Stimulated activated CD4-positive, alpha-beta T cell treated with anti-CD3 and anti-CD28 coated beads, Interleukin-15, amount 100 ng/mL, for 48 hours (primary cell): ENCODE measurements around the gene EPDR1.
"Not testable (repeated sequence)": the region's sequence is repeated elsewhere in the genome, so short reads cannot be mapped to it uniquely, and the experiment has no call there.

Experiments used
- DNase-seq, 2 donors: peaks; one replicate each; pipeline ENCODE4 v3.0.0-alpha.2; 2020; ENCODE audit warnings: low read depth in 2 of 2

The EPDR1 gene

DNA sequence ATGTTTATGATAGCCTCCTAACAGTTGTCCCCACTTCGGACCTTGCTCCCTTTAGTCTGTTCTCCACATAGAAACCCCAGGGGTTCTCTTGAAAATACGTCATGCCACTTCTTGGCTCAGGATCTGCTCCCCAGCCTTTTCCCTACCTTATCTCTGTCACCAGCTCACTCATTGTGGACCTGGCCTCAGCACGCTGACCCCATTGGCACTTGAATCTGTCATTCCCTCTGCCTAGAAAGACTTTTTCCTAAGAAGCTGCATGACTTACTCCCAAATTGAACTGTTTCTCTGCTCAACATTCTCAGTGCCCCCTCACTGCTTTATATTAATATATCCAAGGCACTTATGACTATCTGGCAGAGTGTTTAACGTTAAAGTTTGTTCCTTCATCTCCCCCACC lies 8.4 kb downstream of the EPDR1 start:
- no peak for DNase-seq

DNA sequence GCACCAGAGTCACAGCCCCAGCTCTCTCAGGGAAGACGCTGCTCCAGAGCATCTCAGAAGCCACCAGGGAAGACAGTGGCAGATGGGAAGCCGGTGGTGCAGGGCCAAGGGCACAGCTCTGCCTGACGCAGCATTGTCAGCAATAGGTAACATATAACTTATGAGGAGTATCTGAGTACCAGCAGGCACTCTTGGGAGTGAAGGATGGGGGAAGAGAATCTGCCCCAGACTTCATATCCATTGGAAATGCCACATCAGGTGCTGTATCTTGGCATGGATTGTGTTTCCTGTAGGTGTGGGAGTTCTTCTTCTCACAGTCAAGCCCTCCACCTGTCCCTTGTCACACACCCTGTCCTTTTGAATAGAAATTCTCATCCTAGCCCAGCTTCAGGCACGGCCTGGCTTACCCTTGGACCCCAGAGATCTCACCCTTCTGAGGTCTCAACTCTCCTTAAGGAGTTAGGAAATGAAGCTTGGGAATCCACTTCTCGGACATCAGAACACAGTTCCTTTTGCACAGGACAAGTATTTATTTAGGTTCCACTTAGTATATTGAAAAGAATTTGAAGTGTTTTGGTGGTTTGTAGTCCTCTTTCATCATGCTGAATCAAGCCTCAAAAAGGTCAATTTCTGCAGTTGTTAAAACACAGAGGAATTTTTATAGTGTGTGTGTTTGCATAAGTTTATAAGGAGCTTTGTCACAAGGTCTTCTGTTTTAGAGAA lies 9.9 kb downstream of the EPDR1 start:
- DNase-seq = no peak

DNA sequence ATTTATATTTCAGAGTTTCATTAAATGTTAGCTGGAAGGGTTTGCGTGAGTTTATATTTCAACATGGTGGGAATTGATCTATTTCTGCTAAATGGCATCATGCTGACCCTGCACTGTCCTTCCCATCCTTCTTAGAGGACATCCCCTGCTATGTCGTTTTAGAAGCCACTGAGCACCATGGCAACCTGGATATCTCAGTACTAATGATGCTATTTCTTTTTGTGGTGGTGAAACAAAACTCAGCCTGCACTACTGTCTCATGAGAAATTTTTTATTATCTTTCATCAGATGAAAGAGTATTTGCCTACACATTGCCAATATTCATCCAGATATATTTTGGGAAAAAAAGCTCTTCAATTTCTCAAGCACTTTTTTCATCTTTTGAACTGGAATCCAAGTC lies 12.1 kb downstream of the EPDR1 start:
- no peak for DNase-seq

DNA sequence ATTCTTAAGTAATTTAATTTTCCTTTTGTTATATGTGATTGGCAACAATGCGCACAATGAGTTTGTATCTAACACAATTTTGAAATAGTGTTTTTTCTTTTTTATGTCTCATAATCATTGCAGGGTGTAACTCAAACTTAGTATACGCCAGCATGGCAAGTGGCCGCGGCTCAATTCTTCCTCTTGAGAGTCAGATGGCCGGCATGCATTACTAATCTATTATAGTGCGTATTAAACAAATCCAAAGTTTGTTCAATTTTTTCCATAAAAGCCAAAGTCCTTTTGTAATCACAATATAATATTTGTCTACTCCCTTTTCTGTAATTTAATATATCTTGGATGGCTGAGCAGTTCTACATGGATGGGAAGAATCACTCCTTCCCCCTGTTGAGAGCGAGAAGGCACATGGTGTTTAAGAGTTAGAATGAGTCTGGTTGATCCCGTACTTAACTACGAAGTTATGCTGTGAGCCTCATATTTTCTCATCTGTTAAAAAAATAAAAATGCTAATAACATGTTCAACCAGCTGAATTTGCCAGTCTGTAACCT lies 12.7 kb downstream of the EPDR1 start:
- no peak for DNase-seq

DNA sequence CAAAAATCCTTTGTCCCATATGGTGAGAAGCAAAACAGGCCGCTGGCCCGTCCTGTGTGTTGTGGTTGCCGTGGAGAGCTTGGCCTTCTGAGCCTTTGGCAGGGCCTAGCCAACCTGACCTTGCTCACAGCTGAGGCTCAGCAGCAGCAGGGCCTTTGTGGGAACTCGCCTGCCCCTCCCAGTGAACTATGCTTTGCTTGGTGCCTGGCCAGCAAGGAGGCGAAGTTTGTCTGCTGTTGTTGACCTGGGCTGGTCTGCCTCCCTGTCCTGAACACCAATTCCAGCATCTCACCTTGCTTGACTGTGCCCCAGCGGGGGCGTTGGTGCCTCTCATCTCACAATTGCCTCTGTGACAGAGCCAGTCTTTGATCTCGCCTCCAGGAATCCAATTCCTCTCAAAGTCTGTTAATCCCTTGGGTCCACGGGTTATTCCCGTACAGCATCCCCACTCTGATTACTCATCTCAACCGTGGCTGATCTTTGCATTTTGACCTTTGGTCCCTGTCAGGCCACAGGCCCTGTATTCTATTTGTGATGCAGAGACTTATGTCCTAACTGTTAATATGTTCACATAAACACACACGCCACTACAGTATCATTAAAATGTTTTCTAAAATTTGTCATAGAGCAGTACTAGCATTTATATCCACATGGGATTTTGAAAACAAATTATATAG lies 22.6 kb downstream of the EPDR1 start:
- no peak for DNase-seq

DNA sequence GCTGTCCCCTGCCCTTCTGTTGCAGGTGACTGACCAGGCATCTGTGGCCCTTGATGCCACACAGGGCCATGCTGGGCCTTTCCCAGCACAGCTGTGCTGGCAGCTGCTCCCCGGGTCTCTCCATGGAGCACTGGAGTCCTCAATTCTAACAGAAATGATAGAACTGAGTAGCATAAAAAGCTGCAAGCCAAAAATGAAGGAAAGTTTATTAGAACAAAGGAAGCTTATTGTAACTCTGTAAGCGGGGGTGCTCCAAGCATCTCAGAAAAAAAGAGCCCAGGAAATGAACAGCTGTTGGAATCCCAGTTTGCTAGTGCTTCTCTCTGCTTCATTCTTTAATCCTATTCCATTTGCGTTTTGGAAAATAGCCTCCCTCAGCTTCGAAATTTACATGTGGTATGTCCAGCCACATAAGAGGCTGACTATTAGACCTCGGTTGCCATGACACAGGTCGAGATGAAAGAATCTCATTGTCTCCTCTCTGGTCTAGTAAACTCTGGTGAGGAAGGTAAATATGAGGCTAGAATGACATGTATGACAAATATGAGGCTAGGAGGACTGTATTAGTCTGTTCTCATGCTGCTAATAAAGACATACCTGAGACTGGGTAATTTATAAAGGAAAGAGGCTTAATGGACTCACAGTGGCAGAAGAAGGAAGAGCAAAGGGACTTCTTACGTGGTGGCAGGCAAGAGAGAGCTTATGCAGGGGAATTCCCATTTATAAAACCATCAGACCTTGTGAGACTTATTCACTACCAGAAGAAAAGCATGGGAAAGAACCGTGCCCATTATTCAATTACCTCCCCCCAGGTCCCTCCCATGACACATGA lies 23.7 kb downstream of the EPDR1 start:
- DNase-seq = no peak

DNA sequence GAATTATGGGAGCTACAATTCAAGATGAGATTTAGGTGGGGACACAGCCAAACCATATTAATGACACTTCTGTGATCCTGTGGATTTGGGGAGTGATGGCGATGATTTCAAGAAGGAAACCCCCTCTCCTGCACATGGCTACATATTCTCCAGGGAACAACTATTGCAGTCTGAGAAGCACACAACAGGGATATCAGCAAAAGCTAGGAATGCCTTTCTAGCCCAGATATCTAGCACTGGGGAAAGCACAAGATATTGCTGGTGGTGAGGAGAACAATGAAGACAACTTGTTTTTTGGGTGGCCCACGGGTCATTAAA lies 24.3 kb downstream of the EPDR1 start:
- DNase-seq = no peak

DNA sequence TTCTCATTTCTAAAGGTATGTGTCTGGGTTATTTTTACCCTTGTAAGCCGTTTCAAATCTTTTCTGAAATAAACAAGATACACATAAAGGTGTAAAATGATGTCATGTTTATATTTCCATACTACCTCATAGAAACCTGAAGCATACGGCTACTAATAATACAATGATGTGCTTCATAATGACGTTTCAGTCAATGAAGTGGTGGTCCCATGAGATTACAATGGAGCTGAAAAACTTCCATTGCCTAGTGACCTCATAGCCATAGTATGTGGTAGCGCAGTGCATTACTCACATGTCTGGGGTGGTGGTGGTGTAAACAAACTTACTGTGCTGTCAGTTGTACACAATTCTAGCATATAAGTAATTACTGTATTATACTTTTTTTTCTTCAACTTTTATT lies 24.9 kb downstream of the EPDR1 start:
- no peak for DNase-seq

DNA sequence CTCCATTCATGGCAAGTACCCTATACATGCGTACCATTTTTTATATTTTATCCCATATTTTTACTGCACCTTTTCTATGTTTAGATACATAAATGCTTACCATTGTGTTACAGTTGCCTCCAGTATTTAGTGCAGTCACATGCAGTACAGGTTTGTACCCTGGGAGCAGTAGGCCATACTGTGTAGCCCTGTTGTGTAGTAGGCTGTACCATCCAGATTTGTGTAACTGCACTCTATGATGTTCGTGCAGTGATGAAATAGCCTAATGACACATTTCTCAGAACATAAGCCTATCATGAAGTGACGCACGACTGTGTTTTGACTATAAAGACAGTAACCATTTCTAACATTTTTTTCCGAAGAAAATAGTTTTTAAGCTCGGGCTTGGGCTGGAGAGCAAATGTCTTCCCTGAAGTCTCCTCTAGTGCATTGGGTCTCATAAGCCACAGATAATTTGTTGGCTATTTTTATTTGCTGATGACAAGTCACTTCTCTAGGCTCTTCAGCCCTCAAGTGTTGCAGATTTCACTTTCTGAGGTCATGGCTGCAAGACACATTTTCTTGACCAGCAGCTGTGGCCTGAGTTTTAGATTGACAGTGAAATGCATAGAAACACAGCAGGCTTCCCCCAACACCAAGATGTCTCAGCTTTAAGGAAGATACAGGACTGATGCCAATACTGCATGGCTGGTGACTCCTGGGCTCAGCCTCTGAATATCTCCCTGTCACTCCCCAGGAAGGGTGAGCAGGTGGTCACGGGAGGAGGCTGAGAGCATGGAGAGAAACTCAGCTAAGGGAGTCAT lies 26.9 kb downstream of the EPDR1 start:
- DNase-seq = no peak

DNA sequence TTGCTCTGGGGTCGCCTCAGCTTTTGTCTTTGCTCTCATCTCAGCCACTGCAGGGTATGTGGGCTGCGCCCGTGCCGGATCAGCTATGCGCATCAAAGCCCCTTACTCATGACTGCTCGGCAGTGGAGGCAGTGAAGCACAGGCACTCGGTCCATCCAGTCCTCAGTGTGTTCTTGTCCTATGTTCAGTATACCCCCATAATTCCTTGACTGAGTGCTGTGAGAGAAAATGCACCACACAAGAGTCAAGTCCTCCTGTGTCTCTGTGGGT lies 27.4 kb downstream of the EPDR1 start:
- no peak for DNase-seq

DNA sequence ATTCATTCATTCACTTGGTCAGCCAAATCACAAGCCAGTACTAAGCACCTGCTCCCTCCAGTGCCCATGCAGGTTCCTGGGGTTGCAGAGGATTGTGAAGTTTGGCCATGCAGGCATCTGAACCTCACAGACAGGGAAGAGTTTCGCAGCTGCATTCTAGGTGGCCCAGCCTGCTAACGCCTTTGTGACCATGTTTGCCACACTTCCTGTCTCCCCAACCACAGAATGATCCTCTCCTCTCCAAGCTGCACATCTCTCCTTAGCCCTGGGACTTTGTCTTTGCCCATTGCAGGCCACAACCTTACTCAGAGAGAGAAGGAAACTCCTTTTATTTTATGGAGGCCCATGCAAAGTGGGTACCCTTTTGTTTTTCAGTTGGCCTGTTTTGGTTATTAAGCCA lies 31.8 kb downstream of the EPDR1 start:
- DNase-seq = no peak

DNA sequence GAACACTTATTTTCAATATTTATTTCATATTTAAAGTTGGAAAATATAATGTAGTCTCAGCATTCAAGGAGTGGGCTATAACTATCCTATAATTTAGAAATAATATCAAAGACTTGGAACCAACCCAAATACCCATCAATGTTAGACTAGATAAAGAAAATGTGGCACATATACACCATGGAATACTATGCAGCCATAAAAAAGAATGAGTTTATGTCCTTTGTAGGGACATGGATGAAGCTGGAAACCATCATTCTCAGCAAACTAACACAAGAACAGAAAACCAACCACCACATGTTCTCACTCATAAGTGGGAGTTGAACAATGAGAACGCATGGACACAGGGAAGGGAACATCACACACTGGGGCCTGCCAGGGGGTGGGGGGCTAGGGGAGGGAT lies 33.8 kb downstream of the EPDR1 start:
- not testable (repeated sequence) for DNase-seq

DNA sequence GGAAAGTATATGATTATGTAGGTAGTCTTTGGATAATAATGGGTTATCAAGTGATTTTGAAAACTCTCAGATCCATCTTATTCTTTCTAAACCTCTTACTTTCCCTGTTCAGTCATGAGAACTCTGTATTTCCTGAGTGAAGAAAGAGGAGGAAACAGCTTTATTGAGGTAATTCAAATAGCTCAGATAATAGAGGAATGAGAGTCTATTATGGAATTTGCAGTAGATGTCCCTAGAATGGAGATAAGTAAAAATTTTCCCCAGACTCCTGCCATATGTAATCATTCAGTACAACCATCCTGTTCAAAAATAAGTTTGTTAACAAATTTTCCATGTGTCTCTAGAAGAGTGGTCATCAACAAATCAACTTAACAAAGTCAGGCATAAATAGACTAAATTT lies 36.4 kb downstream of the EPDR1 start:
- no peak for DNase-seq

DNA sequence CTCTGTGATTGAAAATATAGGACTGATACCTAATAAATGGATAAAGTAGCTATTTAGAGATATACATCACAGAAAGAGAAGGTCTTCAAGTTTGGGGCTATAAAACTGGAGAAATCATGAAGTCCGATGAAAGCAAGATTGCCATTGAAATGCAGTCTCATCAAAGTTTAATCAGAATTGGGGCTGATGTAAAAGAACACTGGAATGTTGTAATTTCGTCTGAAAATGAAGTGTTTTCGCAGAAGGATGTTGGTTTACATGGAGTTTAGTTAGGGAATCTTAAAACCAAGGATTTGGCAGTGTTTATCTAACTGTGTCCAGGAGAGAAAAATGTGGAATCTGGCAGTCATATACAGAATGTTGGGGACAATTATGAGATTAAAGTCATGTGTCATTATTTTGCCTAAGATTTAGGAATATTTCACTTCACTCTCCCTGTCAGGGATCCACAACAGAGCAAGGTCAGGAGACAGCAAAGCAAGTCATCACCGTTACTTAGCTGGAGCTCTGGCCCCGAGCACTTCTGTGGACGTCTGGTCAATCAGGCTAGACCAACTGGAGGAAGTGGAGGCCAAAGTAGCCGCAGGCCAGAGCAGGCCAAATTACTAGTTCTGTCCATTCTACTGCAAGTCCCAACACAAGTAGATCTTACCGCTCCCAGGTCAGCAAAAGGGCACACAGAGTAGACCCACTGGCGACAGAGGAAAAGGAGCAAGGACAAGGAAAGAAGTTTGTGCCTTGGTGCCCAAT lies 37.0 kb downstream of the EPDR1 start:
- DNase-seq = no peak

DNA sequence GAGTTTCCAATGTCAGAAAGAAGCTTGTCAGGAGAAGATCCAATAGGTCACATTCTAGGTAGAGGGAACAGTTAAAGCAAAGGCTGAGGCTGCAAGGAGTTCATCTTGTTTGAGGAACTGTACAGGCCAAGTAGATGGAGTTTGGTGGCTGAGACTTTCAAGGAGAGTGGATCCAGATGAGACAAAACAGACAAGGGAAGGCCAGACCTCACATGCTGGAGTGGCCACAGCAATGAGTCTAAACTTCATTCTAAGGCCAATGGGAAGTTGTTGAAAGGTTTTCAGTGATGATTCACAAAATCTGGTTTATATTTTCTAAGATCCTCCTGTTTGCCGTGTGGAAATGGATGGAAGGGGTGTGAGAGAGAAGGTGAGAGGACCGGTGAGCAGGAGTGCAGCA lies 40.0 kb downstream of the EPDR1 start:
- DNase-seq = no peak

DNA sequence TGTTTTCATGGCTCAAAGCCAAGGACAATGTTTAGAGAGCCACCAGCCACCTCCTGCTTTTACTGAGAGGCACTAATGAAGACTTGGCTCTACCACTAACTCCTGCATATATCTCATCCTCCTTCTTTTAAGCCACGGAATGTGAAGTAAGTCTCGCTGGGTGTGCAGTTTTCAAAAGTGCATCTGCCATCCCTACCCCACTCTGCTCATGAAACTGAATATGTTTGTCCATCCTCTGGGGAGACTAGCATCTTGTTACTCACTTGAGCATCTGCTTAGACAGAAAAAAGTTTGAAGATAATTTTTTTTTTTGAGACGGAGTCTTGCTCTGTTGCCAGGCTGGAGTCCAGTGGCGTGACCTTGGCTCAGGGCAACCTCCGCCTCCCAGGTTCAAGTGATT lies 40.8 kb downstream of the EPDR1 start:
- no peak for DNase-seq

DNA sequence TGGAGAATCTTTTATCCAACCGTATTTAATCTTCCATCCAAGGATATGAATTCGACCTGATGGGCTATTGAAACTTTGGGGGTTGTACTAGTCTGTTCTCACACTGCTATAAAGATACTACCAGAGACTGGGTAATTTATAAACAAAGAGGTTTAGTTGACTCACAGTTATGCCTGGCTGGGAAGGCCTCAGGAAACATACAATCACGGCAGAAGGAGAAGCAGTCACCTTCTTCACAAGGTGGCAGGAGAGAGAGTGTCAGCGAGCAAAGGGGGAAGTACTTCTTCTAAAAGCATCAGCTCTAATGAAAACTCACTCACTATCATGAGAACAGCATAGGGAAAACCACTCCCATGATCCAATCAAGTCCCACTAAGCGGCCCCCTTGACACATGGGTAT lies 43.8 kb downstream of the EPDR1 start:
- no peak for DNase-seq

DNA sequence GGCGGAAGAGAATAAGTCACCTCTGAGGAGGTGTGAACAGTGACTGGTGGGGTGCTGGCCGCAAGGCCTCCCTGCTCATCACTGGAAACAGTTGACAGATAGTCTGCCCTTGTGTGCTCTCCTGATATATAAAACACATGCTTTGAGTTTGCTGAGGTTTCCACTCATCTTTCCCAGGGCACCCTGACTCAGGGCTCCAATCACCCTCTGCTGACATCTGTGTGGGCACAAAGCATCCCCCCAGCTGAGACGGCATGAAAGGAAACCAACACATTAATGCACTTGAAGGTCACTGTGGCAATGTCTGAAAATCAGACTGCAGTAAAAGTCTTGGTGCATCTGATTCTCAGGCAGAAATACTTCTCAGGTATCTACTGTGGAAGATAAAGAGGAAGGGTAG lies 49.8 kb downstream of the EPDR1 start:
- no peak for DNase-seq

DNA sequence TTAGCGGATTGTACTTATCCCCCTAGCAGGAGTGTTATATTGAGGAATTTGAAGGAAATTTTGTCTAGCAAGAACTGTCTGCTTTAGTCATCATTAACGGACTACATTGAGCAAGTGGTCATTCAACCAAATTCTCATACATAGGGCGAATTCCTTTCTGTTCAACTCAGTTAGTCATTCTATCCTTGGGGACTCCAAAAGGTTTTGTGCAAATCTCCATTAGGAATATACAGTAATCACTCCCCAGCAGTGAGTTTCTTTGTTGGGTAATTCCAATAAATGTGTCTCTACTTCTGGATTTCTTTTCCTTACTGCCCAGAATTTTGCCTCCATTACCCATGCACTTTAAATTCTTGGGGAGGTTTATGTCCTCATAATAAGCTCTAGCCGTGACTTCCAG lies 51.1 kb downstream of the EPDR1 start:
- DNase-seq = no peak

DNA sequence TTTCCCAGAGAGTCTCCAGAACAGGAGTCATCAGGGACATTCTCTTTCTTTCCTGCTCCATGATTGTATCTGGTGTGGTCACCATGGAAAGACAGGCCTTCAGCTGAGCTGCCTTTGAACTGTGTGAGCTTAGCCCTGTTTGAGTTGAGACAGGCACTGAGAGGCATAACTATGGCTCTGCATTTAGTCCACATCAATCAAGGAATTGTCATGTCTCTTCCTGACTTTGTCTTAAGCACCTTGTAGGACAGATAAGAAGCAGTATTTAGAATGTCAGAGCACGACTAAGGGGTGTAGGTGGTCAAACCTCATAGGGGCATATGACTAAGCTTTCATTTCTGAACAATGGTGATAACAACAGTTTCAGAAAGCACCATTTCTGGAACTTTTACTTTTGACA lies 53.5 kb downstream of the EPDR1 start:
- no peak for DNase-seq

DNA sequence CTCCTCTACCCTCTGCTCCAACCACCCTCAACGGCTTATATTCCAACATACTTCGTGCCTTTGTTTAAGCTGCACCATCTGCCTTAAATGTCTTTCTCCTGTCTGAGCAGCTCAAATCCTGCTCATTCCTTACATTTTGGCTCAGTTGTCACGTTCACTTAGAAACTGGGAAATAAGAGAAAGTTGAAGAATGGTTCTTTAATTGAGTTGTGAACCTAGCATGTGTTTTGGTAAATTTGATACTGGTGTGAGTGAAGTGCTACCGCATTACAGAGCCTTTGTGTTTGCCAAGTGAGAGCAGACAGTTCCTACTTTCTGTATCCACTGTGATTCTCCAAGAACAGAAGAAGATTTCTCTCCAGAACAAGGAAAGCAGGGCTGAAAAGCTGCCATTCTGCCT lies 54.3 kb downstream of the EPDR1 start:
- DNase-seq = no peak

DNA sequence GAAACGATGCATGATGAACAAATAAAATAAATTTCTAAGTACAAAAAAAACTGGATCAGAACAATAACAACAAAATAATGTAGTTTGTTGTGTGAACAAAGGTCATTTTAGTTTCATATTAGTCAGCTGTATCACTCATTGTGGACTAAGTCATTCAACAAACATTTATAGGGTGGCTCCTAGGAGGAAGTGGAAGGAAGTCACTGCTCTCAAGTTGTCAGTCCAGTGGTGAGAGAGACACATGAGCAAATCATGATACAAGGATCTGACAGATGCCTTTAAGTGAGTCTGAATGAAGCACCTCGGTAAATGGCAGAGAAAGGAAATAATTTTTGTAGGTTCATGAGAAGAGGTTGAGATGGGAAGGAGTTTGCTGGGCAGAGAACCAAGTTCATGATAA lies 56.8 kb downstream of the EPDR1 start:
- no peak for DNase-seq
